GM12801 (cell line): ENCODE measurements around the gene PRPF8.

Source experiments
- TF ChIP-seq, protein P1 (sequence below): IDR thresholded peaks from one replicate; pipeline ENCODE4 v1.5.1; 2011; ENCODE audit warnings: control low read depth; ENCODE audit not compliant: insufficient read length; ENCODE audit errors: extremely low read depth

Gene PRPF8

DNA sequence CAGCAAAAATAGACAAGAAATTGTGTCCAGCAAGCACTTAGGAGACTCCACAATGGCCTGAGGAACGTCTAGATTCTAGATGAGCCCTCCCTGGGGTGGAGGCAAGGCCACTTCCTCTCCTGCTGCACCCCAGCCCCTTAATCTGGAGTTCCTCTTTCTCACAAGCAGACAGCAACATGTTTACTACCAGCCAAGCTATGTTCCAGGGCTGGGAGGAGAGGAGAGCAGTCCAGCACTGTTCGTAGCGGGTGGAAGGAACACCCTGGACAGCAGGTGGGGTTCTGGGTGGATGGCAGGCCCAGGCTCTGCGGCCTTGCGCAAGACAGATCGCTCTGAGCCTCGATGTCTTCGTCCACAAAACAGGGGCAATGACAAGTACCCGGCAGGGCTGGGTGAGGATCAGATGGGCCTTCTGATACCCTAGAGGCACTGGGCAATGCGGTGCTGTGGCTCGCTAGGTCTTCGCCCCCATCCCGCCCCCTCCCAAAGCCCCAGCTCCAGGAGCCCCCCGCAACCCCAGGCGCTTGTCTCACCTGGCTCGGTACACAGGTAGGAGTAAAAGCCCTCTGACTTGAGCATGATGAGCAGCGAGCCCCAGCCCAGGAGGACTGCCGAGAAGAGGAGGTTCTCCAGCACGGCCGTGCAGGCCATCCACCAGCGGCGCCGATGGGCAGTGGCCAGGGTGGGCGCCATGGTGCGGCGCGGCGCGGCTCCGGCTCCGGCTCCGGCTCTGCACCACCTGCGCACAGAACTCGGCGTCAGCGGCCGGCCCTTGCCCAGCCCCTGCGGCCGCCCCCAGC, 57.3 kb downstream of the PRPF8 start:
- TF ChIP-seq, protein P1, sequence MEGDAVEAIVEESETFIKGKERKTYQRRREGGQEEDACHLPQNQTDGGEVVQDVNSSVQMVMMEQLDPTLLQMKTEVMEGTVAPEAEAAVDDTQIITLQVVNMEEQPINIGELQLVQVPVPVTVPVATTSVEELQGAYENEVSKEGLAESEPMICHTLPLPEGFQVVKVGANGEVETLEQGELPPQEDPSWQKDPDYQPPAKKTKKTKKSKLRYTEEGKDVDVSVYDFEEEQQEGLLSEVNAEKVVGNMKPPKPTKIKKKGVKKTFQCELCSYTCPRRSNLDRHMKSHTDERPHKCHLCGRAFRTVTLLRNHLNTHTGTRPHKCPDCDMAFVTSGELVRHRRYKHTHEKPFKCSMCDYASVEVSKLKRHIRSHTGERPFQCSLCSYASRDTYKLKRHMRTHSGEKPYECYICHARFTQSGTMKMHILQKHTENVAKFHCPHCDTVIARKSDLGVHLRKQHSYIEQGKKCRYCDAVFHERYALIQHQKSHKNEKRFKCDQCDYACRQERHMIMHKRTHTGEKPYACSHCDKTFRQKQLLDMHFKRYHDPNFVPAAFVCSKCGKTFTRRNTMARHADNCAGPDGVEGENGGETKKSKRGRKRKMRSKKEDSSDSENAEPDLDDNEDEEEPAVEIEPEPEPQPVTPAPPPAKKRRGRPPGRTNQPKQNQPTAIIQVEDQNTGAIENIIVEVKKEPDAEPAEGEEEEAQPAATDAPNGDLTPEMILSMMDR = no peak

DNA sequence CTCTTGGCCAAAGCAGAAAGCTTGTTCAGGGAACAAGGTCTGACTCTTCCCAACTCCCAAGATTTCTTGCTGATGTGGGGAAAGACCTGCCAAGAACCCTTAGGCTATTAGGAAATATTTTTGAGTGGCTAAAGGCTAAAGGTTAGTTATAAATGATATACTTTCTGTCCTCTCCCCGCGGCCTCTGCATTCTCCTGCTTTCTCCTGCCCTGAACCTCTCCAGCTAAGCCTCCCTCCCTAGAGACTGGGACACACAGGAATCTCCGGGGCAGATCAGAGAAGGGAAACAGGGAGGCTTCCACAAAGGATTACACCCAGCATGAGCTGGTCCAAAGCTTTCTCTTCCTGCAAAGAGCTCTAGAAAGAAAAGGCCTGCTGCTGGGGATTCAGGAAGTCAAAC, 58.3 kb downstream of the PRPF8 start:
- TF ChIP-seq, protein P1 = no peak

DNA sequence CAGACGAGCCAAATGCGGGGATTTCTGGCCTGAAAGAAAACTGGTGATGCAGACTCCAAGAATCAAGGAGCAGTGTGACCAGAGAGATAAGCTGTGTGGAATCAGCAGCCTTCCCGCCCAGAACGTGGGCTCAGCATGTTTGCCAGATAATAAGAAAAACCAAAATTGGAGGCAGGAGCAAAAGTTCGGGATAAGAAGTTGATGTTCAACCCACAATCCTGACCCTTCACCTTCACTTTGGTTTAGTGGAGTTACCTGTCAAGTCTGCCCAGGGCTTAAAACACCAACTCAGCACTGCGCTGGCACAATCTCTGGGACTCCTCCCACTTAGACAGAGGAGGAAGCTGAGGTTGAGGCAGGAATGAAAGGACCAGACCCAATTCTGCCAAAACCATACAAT, 59.1 kb downstream of the PRPF8 start:
- TF ChIP-seq, protein P1 = no peak

DNA sequence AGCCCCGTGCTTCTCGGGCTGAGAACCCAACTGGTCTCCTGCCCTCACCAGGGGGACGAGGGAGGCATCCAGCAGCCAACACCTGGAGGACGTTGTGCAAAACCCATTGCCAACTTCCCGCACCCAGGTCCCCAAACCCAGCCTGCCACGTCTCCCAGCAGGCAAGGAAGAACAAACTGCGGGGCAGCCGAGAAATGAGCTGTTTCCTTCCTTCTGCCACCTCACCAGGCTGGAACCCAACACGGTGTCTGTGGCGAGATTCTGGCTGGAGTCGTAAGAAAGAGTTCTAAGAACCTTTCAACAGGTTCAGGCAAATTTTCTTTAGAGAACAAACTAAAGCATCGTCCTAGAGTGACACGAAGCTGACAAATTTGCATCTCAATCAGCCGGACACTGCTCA, 59.6 kb downstream of the PRPF8 start:
- TF ChIP-seq, protein P1 = no peak

DNA sequence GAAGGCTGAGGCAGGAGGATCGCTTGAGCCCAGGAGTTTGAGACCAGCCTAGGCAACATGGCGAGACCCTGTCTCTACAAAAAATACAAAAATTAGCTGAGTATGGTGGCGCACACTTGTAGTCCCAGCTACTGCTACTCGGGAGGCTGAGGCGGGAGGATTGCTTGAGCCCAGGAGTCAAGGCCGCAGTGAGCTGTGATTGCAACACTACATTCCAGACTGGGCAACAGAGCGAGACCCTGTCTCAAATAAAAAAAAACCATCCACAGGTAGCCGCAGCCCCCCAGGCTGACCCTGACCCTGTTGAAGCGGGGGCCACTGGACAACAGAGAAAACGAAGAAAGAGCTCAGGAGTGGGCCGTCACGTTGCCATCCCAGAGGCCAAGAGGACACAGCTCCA, 60.0 kb downstream of the PRPF8 start:
- TF ChIP-seq, protein P1 = no peak

DNA sequence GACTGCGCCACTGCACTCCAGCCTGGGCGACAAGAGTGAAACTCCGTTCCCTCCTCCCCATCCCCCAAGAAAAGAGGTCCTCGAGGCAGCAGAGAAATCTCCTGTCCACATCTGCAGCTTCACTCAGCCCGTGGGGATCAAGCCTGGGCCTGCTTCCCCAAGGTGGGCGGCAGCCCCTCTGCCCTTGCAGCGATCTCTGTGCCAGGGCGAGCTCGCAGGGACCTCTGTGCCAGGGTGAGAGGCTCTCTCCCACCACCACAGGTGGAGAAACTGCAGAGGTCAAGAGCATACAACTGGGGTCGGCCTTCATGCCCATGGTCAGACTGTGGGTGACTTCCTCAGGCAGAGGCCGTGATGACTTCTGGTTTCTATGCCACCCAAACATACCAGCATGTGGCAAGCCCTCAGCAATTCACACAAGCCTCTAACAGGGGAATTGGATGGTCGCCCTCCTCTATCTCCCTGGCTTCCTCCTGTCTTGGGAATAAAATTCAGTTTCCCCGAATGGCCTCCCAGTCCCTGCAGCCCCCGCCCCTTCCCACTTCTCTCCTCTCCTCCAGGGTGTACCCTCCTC, 61.5 kb downstream of the PRPF8 start:
- TF ChIP-seq, protein P1 = no peak

DNA sequence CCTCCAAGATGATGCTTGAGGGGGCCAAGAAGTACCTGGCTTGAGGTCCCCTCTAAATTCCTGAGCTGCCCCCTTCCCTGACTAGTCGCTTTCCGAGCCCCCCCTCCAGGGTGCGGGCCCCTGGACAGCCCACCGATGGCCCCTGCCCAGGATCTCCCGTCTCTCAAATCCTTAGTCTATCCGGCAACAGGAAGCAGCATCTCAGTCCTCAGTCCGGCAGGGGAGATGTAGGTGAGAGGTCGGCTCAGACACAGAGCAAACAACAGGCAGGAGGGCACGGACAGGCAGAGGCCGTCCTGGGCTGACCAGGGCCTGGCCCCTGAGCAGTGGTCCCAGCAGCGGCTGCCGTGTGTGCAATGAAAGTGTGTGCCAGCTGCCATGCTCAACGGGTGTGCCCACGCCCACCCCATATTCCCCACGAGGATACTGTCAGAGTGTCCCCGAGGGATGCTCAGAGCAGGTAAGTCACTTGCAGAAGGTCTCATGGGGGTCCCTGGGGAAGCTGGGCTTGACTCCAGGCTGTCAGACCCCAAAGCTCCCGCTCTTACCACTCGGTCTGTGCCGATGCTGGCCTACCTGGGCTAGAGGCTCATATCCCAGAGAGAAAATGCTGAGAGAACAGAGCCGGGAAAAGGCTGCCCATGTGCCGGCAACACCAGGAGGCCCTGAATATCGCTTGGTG, 63.3 kb downstream of the PRPF8 start:
- TF ChIP-seq, protein P1 = no peak
